ENCODE measurements around the gene ADCK2.

GRCh38 chr7:140678081-140678815 is 5.5 kb downstream of the ADCK2 start:
- TF ChIP-seq GATA2 (IDR thresholded peaks at IDR 0.05; ENCODE audit: low read depth, low read length) (no peak), GATA3 (IDR thresholded peaks at IDR 0.05; ENCODE audit: low read depth, low read length) (no peak)
